DND-41 (cell line): Measurements from ENCODE around the gene CAT.

Experiments used
- ATAC-seq: fragments of 200-7000 bp; cut with Tn5 transposase; 3 replicates; pipeline ENCODE4 v1.9.1; 2021; ENCODE audit warnings: low read depth; ENCODE audit not compliant: insufficient read depth
- DNase-seq: peaks from one replicate; pipeline ENCODE4 v3.0.0-alpha.2; 2020
- H2AFZ ChIP-seq: 2 replicates; pipeline ENCODE4 v1.6.0; 2012; ENCODE audit warnings: low read depth, low read length
- H3K27ac ChIP-seq: 2 replicates; pipeline ENCODE4 v1.5.1; 2012; ENCODE audit warnings: low read length, inconsistent platforms
- H3K27me3 ChIP-seq: fragments of 200-600 bp; sonication (generic); 2 replicates; pipeline ENCODE4 v1.6.0; 2012; ENCODE audit warnings: low read length, mild to moderate bottlenecking, inconsistent platforms; ENCODE audit not compliant: insufficient read depth, poor library complexity
- H3K36me3 ChIP-seq: 2 replicates; pipeline ENCODE4 v1.5.1; 2012; ENCODE audit warnings: low read length, inconsistent platforms; ENCODE audit not compliant: insufficient read depth
- H3K4me1 ChIP-seq: 2 replicates; pipeline ENCODE4 v1.5.1; 2012; ENCODE audit warnings: mild to moderate bottlenecking, low read length; ENCODE audit not compliant: insufficient read depth
- H3K4me2 ChIP-seq: 2 replicates; pipeline ENCODE4 v1.6.0; 2012; ENCODE audit warnings: mild to moderate bottlenecking, moderate library complexity, low read length, inconsistent platforms; ENCODE audit not compliant: insufficient read depth
- H3K4me3 ChIP-seq, 2 experiments: fragments of 200-600 bp in 1 of 2; shearing (Covaris generic) in 1 of 2; 2 replicates each; pipeline ENCODE4 v1.5.1; 2012 to 2016; ENCODE audit warnings: inconsistent platforms in 2 of 2, low read length in 2 of 2, mild to moderate bottlenecking in 2 of 2, low read depth in 1 of 2, moderate library complexity in 1 of 2
- H3K79me2 ChIP-seq: 2 replicates; pipeline ENCODE4 v1.6.0; 2012; ENCODE audit warnings: low read length, inconsistent platforms; ENCODE audit not compliant: insufficient read depth
- H3K9ac ChIP-seq: 2 replicates; pipeline ENCODE4 v1.6.0; 2012; ENCODE audit warnings: low read depth, mild to moderate bottlenecking, inconsistent platforms, low read length, moderate library complexity
- H3K9me3 ChIP-seq: 2 replicates; pipeline ENCODE4 v1.5.1; 2012; ENCODE audit warnings: low read length, moderate library complexity, mild to moderate bottlenecking, inconsistent platforms; ENCODE audit not compliant: insufficient read depth, severe bottlenecking
- H4K20me1 ChIP-seq: 2 replicates; pipeline ENCODE4 v1.6.0; 2012; ENCODE audit warnings: low read length; ENCODE audit not compliant: insufficient read depth
- CTCF ChIP-seq: IDR thresholded peaks from 2 replicates; pipeline ENCODE4 v1.5.1; 2012; ENCODE audit warnings: borderline replicate concordance, low read length, moderate library complexity, mild to moderate bottlenecking; ENCODE audit not compliant: poor library complexity, severe bottlenecking; ENCODE audit errors: extremely low read depth
- EZH2 ChIP-seq: IDR thresholded peaks from 3 replicates; pipeline ENCODE4 v1.6.1; 2012; ENCODE audit warnings: borderline replicate concordance, low read depth, mild to moderate bottlenecking, moderate library complexity, low read length, inconsistent platforms; ENCODE audit not compliant: severe bottlenecking

The CAT gene

GRCh38 chr11:34413263-34413662 lies 25.5 kb upstream of the CAT start:
- ATAC-seq: no peak

GRCh38 chr11:34415538-34415937 lies 23.2 kb upstream of the CAT start:
- no peaks in the 10 kb centered on the region for H4K20me1 ChIP-seq
- TF ChIP-seq CTCF (no peak), EZH2 (no peak)
- H3K27me3 ChIP-seq: no peaks in the 10 kb centered on the region
- H3K9ac ChIP-seq: no peak overlapping the region
- H3K4me2 ChIP-seq: no peak overlapping the region
- no peak overlapping the region for H2AFZ ChIP-seq
- DNase-seq (no peak), ATAC-seq (no peak)
- H3K36me3 ChIP-seq: no peaks in the 10 kb centered on the region
- no peak overlapping the region for H3K27ac ChIP-seq
- H3K79me2 ChIP-seq: no peaks in the 10 kb centered on the region
- no peak overlapping the region for H3K4me3 ChIP-seq
- peaks cover 18% of the 10 kb centered on the region for H3K9me3 ChIP-seq
- H3K4me1 ChIP-seq: no peaks in the 10 kb centered on the region

More at GRCh38 chr11:34413263-34413662, 25.5 kb upstream of the CAT start:
- TF ChIP-seq EZH2: no peak
- TF ChIP-seq CTCF: no peak
- Histone ChIP-seq H3K4me2 (no peak overlapping the region), H3K27me3 (no peaks in the 10 kb centered on the region), H3K4me1 (no peaks in the 10 kb centered on the region), H3K9ac (no peak overlapping the region), H3K36me3 (no peaks in the 10 kb centered on the region), H4K20me1 (no peaks in the 10 kb centered on the region), H3K27ac (no peak overlapping the region), H3K9me3 (peaks cover 18% of the 10 kb centered on the region), H3K4me3 (no peak overlapping the region), H3K79me2 (no peaks in the 10 kb centered on the region), H2AFZ (no peak overlapping the region)
- DNase-seq: no peak

- no peaks in the 10 kb centered on the region for H4K20me1 ChIP-seq
- no peak overlapping the region for H2AFZ ChIP-seq
- no peaks in the 10 kb centered on the region for H3K4me1 ChIP-seq
- no peaks in the 10 kb centered on the region for H3K36me3 ChIP-seq
- H3K4me2 ChIP-seq: no peak overlapping the region
- peaks cover 18% of the 10 kb centered on the region for H3K9me3 ChIP-seq
- no peaks in the 10 kb centered on the region for H3K27me3 ChIP-seq
- TF ChIP-seq EZH2 (no peak), CTCF (no peak)
- H3K79me2 ChIP-seq: no peaks in the 10 kb centered on the region
- H3K4me3 ChIP-seq: no peak overlapping the region
- no peak overlapping the region for H3K9ac ChIP-seq
- H3K27ac ChIP-seq: no peak overlapping the region
- ATAC-seq (no peak), DNase-seq (no peak)
Measured at GRCh38 chr11:34416088-34416487, 22.6 kb upstream of the CAT start.

GRCh38 chr11:34416766-34417165 lies 22.0 kb upstream of the CAT start:
- H3K36me3 ChIP-seq: no peaks in the 10 kb centered on the region
- H3K79me2 ChIP-seq: no peaks in the 10 kb centered on the region
- TF ChIP-seq CTCF: no peak
- TF ChIP-seq EZH2: no peak
- H3K4me1 ChIP-seq: no peaks in the 10 kb centered on the region
- H3K9ac ChIP-seq: no peak overlapping the region
- no peak overlapping the region for H3K4me3 ChIP-seq
- peaks cover 18% of the 10 kb centered on the region for H3K9me3 ChIP-seq
- H2AFZ ChIP-seq: no peak overlapping the region
- no peak overlapping the region for H3K4me2 ChIP-seq
- no peak for DNase-seq
- no peak for ATAC-seq
- no peaks in the 10 kb centered on the region for H3K27me3 ChIP-seq
- H3K27ac ChIP-seq: no peak overlapping the region
- no peaks in the 10 kb centered on the region for H4K20me1 ChIP-seq
